Measurements from ENCODE around the gene MAP6.

Gene MAP6

GRCh38 chr11:75665990-75666389, 2.8 kb downstream of the MAP6 start:
- DNase-seq (ENCODE audit: low read depth) = no peak

GRCh38 chr11:75665126-75665525, 3.7 kb downstream of the MAP6 start:
- no peak for DNase-seq (ENCODE audit: low read depth)

GRCh38 chr11:75664389-75664788, 4.4 kb downstream of the MAP6 start:
- DNase-seq (ENCODE audit: low read depth) = no peak

- no peak for DNase-seq (ENCODE audit: low read depth)
These were observed 5.0 kb downstream of the MAP6 start for GRCh38 chr11:75663808-75664207.

- no peak for DNase-seq (ENCODE audit: low read depth)
These were observed 9.0 kb downstream of the MAP6 start for GRCh38 chr11:75659836-75660235.

- no peak for DNase-seq (ENCODE audit: low read depth)
These were observed 12.7 kb downstream of the MAP6 start for GRCh38 chr11:75656044-75656727.

- DNase-seq (ENCODE audit: low read depth) = no peak
These were observed 13.2 kb downstream of the MAP6 start for GRCh38 chr11:75655605-75656004.

- no peak for DNase-seq (ENCODE audit: low read depth)
These were observed 14.5 kb downstream of the MAP6 start for GRCh38 chr11:75654314-75654713.

- DNase-seq (ENCODE audit: low read depth) = no peak
These were observed 15.3 kb downstream of the MAP6 start for GRCh38 chr11:75653532-75653931.

- DNase-seq (ENCODE audit: low read depth) = no peak
These were observed 15.9 kb downstream of the MAP6 start for GRCh38 chr11:75652936-75653335.

GRCh38 chr11:75651218-75651617, 17.6 kb downstream of the MAP6 start:
- no peak for DNase-seq (ENCODE audit: low read depth)

- no peak for DNase-seq (ENCODE audit: low read depth)
These were observed 18.6 kb downstream of the MAP6 start for GRCh38 chr11:75650167-75650723.

GRCh38 chr11:75644946-75645345, 23.9 kb downstream of the MAP6 start:
- no peak for DNase-seq (ENCODE audit: low read depth)

GRCh38 chr11:75644370-75644769, 24.5 kb downstream of the MAP6 start:
- DNase-seq (ENCODE audit: low read depth) = no peak

GRCh38 chr11:75642402-75643113, 26.3 kb downstream of the MAP6 start:
- no peak for DNase-seq (ENCODE audit: low read depth)

- no peak for DNase-seq (ENCODE audit: low read depth)
These were observed 29.1 kb downstream of the MAP6 start for GRCh38 chr11:75639762-75640181.

GRCh38 chr11:75637998-75638397, 30.8 kb downstream of the MAP6 start:
- DNase-seq (ENCODE audit: low read depth) = no peak

GRCh38 chr11:75635066-75635862, 33.6 kb downstream of the MAP6 start:
- DNase-seq (ENCODE audit: low read depth) = no peak

GRCh38 chr11:75633409-75634066, 35.3 kb downstream of the MAP6 start:
- no peak for DNase-seq (ENCODE audit: low read depth)

GRCh38 chr11:75632962-75633361, 35.9 kb downstream of the MAP6 start:
- DNase-seq (ENCODE audit: low read depth) = no peak

- DNase-seq (ENCODE audit: low read depth) = no peak
These were observed 36.4 kb downstream of the MAP6 start for GRCh38 chr11:75632450-75632849.

- DNase-seq (ENCODE audit: low read depth) = no peak
These were observed 37.6 kb downstream of the MAP6 start for GRCh38 chr11:75631086-75631730.
